Neural crest cell (in vitro differentiated cells): Measurements from ENCODE around the gene TDG. TPM values are rescaled to one million over a fixed set of nuclear protein-coding genes. Genes with fewer than 3 reads are reported as not detected.
"Not testable (repeated sequence)": the region's sequence is repeated elsewhere in the genome, so short reads cannot be mapped to it uniquely, and the experiment has no call there.

ENCODE experiments used
- DNase-seq: peaks from one replicate; pipeline ENCODE4 v3.0.0; 2021; ENCODE audit warnings: low read depth, mixed read lengths, low spot score
- H3K27ac Mint-ChIP-seq: one replicate; pipeline ENCODE4 v1.8.0; 2021; ENCODE audit warnings: mild to moderate bottlenecking, mixed read lengths; ENCODE audit not compliant: unreplicated experiment
- H3K27me3 Mint-ChIP-seq: 2 replicates; pipeline ENCODE4 v1.8.0; 2021; ENCODE audit warnings: low read depth, mild to moderate bottlenecking, mixed read lengths
- H3K36me3 Mint-ChIP-seq: 2 replicates; pipeline ENCODE4 v1.8.0; 2021; ENCODE audit warnings: low read depth, mild to moderate bottlenecking, mixed read lengths
- H3K4me1 Mint-ChIP-seq: 2 replicates; pipeline ENCODE4 v1.8.0; 2021; ENCODE audit warnings: mixed read lengths
- H3K4me3 Mint-ChIP-seq: one replicate; pipeline ENCODE4 v1.8.0; 2021; ENCODE audit warnings: mild to moderate bottlenecking, mixed read lengths
- H3K9me3 Mint-ChIP-seq: 2 replicates; pipeline ENCODE4 v1.8.0; 2021; ENCODE audit warnings: mixed read lengths
- CTCF ChIP-seq: fragments of 200-600 bp; sonication (generic); conservative IDR thresholded peaks from 2 replicates; pipeline ENCODE4 v1.5.0; 2021; ENCODE audit warnings: antibody characterized with exemption, mild to moderate bottlenecking
- total RNA-seq: library from RNA; stranded (reverse); gene quantifications from 2 replicates; pipeline ENCODE4 v1.2.1, GENCODE V29; 2021

TDG gene
- total RNA-seq, 1 donor from 2014 or later: 53.0 TPM

GRCh38 chr12:104022786-104023185 lies 57.1 kb downstream of the TDG start:
- H3K27ac Mint-ChIP-seq: no peak overlapping the region
- TF ChIP-seq CTCF: no peak
- H3K9me3 Mint-ChIP-seq: no peaks in the 10 kb centered on the region
- H3K4me1 Mint-ChIP-seq: peaks cover 5% of the 10 kb centered on the region
- H3K36me3 Mint-ChIP-seq: no peaks in the 10 kb centered on the region
- DNase-seq: no peak
- no peak overlapping the region for H3K4me3 Mint-ChIP-seq
- H3K27me3 Mint-ChIP-seq: peaks cover 20% of the 10 kb centered on the region

GRCh38 chr12:104023710-104024109 lies 58.0 kb downstream of the TDG start:
- no peak for TF ChIP-seq CTCF
- H3K9me3 Mint-ChIP-seq: no peaks in the 10 kb centered on the region
- H3K27ac Mint-ChIP-seq: no peak overlapping the region
- H3K27me3 Mint-ChIP-seq: peaks cover 18% of the 10 kb centered on the region
- H3K4me3 Mint-ChIP-seq: no peak overlapping the region
- peaks cover 5% of the 10 kb centered on the region for H3K4me1 Mint-ChIP-seq
- H3K36me3 Mint-ChIP-seq: no peaks in the 10 kb centered on the region
- no peak for DNase-seq

- Mint-ChIP-seq H3K9me3 (no peaks in the 10 kb centered on the region), H3K27ac (no peak overlapping the region), H3K4me1 (peaks cover 5% of the 10 kb centered on the region), H3K27me3 (peaks cover 16% of the 10 kb centered on the region), H3K36me3 (no peaks in the 10 kb centered on the region), H3K4me3 (no peak overlapping the region)
- no peak for TF ChIP-seq CTCF
- DNase-seq: no peak
Measured at GRCh38 chr12:104024348-104024747, 58.7 kb downstream of the TDG start.

GRCh38 chr12:104025771-104026170 lies 60.1 kb downstream of the TDG start:
- H3K36me3 Mint-ChIP-seq: no peaks in the 10 kb centered on the region
- H3K9me3 Mint-ChIP-seq: no peaks in the 10 kb centered on the region
- H3K4me3 Mint-ChIP-seq: no peak overlapping the region
- no peak overlapping the region for H3K27ac Mint-ChIP-seq
- peaks cover 5% of the 10 kb centered on the region for H3K4me1 Mint-ChIP-seq
- peaks cover 5% of the 10 kb centered on the region for H3K27me3 Mint-ChIP-seq
- no peak for TF ChIP-seq CTCF
- no peak for DNase-seq

- no peak for DNase-seq
- Mint-ChIP-seq H3K4me3 (no peak overlapping the region), H3K27ac (no peak overlapping the region), H3K4me1 (peaks cover 5% of the 10 kb centered on the region), H3K36me3 (no peaks in the 10 kb centered on the region), H3K9me3 (no peaks in the 10 kb centered on the region), H3K27me3 (no peaks in the 10 kb centered on the region)
- no peak for TF ChIP-seq CTCF
Measured at GRCh38 chr12:104026841-104027599, 61.3 kb downstream of the TDG start.

- not testable (repeated sequence) for H3K27ac Mint-ChIP-seq, H3K4me3 Mint-ChIP-seq, H3K36me3 Mint-ChIP-seq, DNase-seq, H3K27me3 Mint-ChIP-seq, H3K9me3 Mint-ChIP-seq, H3K4me1 Mint-ChIP-seq
Measured at GRCh38 chr12:104030596-104030995, 64.9 kb downstream of the TDG start.

GRCh38 chr12:104036143-104036542 lies 70.5 kb downstream of the TDG start:
- not testable (repeated sequence) for H3K27ac Mint-ChIP-seq, H3K9me3 Mint-ChIP-seq, DNase-seq, H3K4me1 Mint-ChIP-seq, H3K4me3 Mint-ChIP-seq, H3K36me3 Mint-ChIP-seq
- peaks cover 23% of the 10 kb centered on the region for H3K27me3 Mint-ChIP-seq
